Left cardiac atrium (tissue), 4 donors: ENCODE results near the gene ZYX. TPM values are rescaled to one million over a fixed set of nuclear protein-coding genes. Genes with fewer than 3 reads are reported as not detected.
A peak's percentile ranks its signal among the peaks of the same experiment; 100 is the strongest.

Source experiments
- ATAC-seq, 2 donors: fragments of 200-7000 bp; cut with Tn5 transposase; one replicate each; pipeline ENCODE4 v1.9.1; 2020; ENCODE audit warnings: mild to moderate bottlenecking in 2 of 2, moderate library complexity in 2 of 2
- DNase-seq: peaks from one replicate; pipeline ENCODE4 v3.0.0-alpha.2; 2020
- intact Hi-C, 2 donors: fragments of 100-400 bp; cut with DNase I; formaldehyde crosslinking; loops; one replicate each; pipeline versions ENCODE4 v1.14.1 to v1.15.1; 2022 to 2023
- microRNA-seq, 2 donors: library from miRNA; unstranded; fragments of <30 nt; microRNA quantifications; one replicate each; pipeline ENCODE4 v1.2.0, GENCODE V29; 2020
- total RNA-seq, 2 donors: library from RNA; stranded (reverse); fragmentation: NEBNext Ultra II Directional; extraction: Animal tissue kit (Norgen Biotek cat#: 25700); gene quantifications; one replicate each; pipeline ENCODE4 v1.2.1, GENCODE V29; 2021
- donor health status: DM: no; HTN: yes; CAD: no.
- donor health status: DM: no; HTN: yes; CAD: no; lungs with severe emphysema.
- donor health status: DM: yes; HTN: yes; CAD: no.
- donor health status: Dilated cardiomyopathy.

ZYX gene
- total RNA-seq, 2 donors from 2014 or later = 79.1 to 156 TPM

GRCh38 chr7:143426479-143427142 is 45.5 kb downstream of the ZYX start:
- intact Hi-C loops = no loop called here
- no peak for DNase-seq
- no peak for ATAC-seq

DNA sequence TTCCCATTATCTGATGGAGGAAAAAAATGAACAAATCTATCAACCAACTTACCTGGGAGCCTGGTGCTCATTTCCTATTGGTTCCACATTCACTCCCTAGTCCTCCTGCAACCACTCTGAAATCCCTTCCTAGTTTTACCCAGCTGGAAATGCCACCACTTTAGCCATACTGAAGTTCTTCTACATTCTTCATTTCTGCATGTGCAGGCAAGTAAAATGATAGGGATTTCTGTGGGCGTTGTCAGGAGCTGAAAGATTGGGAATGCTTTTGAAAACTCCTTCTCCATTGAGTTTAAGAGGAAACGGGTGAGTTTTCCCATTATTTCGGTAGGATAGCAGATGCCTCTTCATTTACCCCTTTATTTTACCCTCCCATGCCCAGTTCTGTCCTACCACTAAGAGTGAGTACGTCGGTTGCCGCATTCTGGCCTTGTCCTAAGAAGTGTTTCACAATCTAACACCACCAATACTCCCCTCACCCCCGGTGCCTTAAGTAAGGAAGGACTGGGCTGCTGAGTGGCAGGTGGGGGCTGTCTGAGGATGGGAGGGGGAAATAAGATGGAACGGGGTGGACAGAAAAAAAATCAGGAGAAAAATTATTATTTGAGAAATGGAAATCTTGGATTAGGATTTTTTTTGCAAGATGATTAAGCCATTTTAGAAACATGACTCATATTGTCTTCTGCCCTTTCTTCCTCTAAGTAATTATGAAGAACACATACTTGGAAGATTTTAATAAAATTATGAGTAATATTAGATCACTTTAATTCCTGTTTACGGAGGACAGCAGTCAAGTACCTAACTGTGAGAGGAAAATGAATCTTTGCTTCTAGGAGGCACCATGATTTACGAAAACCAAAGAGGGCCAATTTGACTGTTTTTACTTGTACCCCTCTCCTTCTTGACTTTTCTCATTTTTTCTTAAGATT is 48.9 kb downstream of the ZYX start:
- intact Hi-C loops = no loop called here
- DNase-seq (no peak), ATAC-seq (no peak)

DNA sequence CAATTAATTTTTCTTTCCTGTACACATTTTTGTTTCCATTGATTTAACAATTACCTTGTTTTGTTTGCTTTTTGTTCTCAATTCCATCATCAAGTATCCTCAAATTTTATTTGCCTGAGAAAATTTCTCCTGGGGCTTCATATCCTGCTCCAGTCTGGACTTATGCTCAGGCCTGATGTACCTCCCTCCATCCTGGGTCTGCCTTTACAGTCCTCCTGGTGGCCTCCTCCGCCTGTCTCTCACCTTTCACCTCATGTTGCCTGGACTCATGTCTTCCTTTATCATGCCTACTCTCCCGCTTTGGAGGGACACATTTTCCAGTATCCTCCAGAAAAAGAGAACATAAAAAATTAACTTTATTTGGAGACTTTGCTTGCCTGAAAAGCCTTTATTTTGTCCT is 50.0 kb downstream of the ZYX start:
- intact Hi-C loops = no loop called here
- DNase-seq (no peak), ATAC-seq (no peak)

GRCh38 chr7:143433759-143434158 is 52.6 kb downstream of the ZYX start:
- DNase-seq = no peak
- no peak for ATAC-seq
- intact Hi-C loops = no loop called here

- DNase-seq (peak; percentile 59), ATAC-seq (peak; percentile 47 to 62)
- intact Hi-C loops = no loop called here
Measured at GRCh38 chr7:143434660-143435059, 53.5 kb downstream of the ZYX start.

DNA sequence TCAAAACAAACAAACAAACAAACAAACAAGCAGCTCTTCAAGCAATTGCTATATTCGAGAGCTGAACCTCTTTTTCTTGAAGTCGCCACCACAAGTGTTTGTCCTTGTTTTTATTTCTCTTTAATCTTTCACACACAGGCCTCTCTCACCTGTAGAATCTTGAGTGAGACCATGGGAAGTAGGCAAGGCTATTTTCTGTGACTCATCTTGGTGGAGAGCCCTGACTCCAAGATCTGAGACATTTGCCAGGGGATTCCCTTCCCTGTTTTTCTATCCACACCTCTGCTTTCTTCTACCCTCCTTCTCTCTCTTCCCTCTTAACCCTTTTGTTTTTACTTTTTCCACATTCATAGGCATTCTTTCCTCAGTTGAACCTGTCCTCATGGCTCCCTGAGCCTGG is 54.1 kb downstream of the ZYX start:
- intact Hi-C loops = no loop called here
- no peak for ATAC-seq
- DNase-seq = no peak

- intact Hi-C loops = no loop called here
- ATAC-seq (no peak), DNase-seq (no peak)
Measured at GRCh38 chr7:143436325-143436946, 55.3 kb downstream of the ZYX start.

- ATAC-seq (no peak), DNase-seq (no peak)
- intact Hi-C loops = no loop called here
Measured at GRCh38 chr7:143437578-143437977, 56.4 kb downstream of the ZYX start.

GRCh38 chr7:143439866-143440265 is 58.7 kb downstream of the ZYX start:
- DNase-seq = no peak
- intact Hi-C loops = no loop called here
- no peak for ATAC-seq

Small RNAs within 50 kb of the gene (microRNA-seq; reads per million reads assigned to microRNA genes)
- gene MIR6892 = 0.27 to 0.40 reads per million in 2 donors

Other genes with a start within 250 kb of the ZYX start
- gene PIP, start 249.3 kb upstream of the ZYX start, total RNA-seq = not detected
- not detected for gene TAS2R39, start 197.9 kb upstream of the ZYX start, total RNA-seq
- gene TAS2R40, start 159.3 kb upstream of the ZYX start, total RNA-seq = not detected
- 100 to 1,000 TPM; 185 to 195 TPM for gene GSTK1, start 117.9 kb upstream of the ZYX start, total RNA-seq
- gene TMEM139, start 96.4 kb upstream of the ZYX start, total RNA-seq = 1 to 10 TPM; 2.3 to 4.1 TPM
- gene CASP2, start 93.0 kb upstream of the ZYX start, total RNA-seq = 10 to 100 TPM in 1 of 2 donors, 1 to 10 TPM in 1; 8.0 to 12.4 TPM
- gene CLCN1, start 65.2 kb upstream of the ZYX start, total RNA-seq = not detected
- gene FAM131B, start 18.6 kb upstream of the ZYX start, total RNA-seq = under 1 TPM; 0.29 to 0.97 TPM
- gene EPHA1, start 27.5 kb downstream of the ZYX start, total RNA-seq = under 1 TPM; 0.16 to 0.71 TPM
- gene TAS2R60, start 62.1 kb downstream of the ZYX start, total RNA-seq = not detected
- gene TAS2R41, start 96.5 kb downstream of the ZYX start, total RNA-seq = under 1 TPM in 1 of 2 donors, not detected in 1; 0.26 TPM
- gene CTAGE15, start 190.5 kb downstream of the ZYX start, total RNA-seq = not detected
- gene TCAF2, start 239.6 kb downstream of the ZYX start, total RNA-seq = under 1 TPM; 0.55 to 0.71 TPM